H1 (cell line): ENCODE data around the gene NEURL2. TPM values are rescaled to one million over a fixed set of nuclear protein-coding genes. Genes with fewer than 3 reads are reported as not detected.

Experiments
- ATF2 ChIP-seq: IDR thresholded peaks from 2 replicates; pipeline ENCODE4 v1.6.1; 2012; ENCODE audit warnings: low read length, inconsistent platforms
- EZH2 ChIP-seq: fragments of 200-600 bp; sonication (generic); IDR thresholded peaks from 2 replicates; pipeline ENCODE4 v1.7.1; 2012; ENCODE audit warnings: low read depth, mild to moderate bottlenecking, moderate library complexity, low read length, inconsistent platforms; ENCODE audit not compliant: severe bottlenecking
- HDAC6 ChIP-seq: IDR thresholded peaks from one replicate; pipeline ENCODE4 v1.7.1; 2012; ENCODE audit warnings: low read depth, mild to moderate bottlenecking, inconsistent platforms, low read length, moderate library complexity
- MAFK ChIP-seq: IDR thresholded peaks from 2 replicates; pipeline ENCODE4 v1.6.1; 2012; ENCODE audit warnings: low read depth, mild to moderate bottlenecking, improper control_type of control experiment, low read length
- polyA plus RNA-seq, 7 experiments: library from polyadenylated mRNA; depleted of rRNA in 3 of 7; stranded (reverse) in 5 of 7; unstranded in 2 of 7; fragments of >200 nt in 5 of 7; fragments of 200-250 nt in 2 of 7; gene quantifications; 1 replicate in 5 of 7; 2 replicates in 1 of 7; 4 replicates in 1 of 7; pipeline versions ENCODE4 v1.2.1 to v1.2.3, GENCODE V29; 2011 to 2013; ENCODE audit warnings: missing spikeins in 2 of 7, mixed read lengths in 2 of 7
- total RNA-seq: library from RNA; stranded (reverse); fragmentation: NEBNext Ultra II Directional; extraction: Animal tissue kit (Norgen Biotek cat#: 25700); gene quantifications from 2 replicates; pipeline ENCODE4 v1.2.1, GENCODE V29; 2021

Gene NEURL2
- total and polyA plus RNA-seq, 2 of the 8 experiments (the other 6 are each of a cell fraction or from before 2014, with no cell fraction given) = 6.9 TPM

DNA sequence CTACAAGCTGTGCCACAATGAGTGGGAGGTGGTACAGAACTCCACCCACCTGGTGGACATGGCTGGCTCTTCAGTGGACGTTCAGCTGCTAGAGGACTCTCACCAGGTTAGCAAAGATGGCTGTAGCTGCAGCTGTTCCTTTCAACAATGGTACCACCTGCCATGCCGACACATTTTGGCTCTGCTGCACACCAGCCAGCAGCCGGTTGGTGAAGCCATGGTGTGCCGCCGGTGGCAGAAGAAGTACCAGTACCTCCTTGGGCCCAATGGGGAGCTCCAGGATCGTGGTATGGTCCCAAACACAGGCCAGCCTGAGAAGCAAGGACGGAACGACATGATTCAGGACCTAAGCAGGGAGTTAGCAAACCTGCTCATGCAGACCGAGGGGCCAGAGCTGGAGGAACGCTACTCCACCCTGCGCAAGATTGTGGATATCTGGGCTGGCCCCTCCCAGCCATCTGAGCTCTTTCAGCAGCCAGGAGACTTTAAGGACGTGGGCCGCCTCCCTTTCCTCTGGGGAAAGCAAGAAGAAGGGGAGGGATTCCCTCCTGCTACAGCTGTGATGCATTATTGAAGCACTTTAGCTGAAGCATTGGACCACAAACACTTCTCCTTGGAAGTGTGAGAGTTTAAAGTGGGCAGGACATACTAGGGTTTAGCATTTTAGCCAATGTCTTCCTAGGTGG is 12.8 kb downstream of the NEURL2 start (continued):
- no peak for TF ChIP-seq MAFK
- TF ChIP-seq EZH2 = no peak
- TF ChIP-seq ATF2 = no peak
- no peak for TF ChIP-seq HDAC6
